Measurements from ENCODE around the gene TCOF1.

GRCh38 chr5:150309101-150309885, 48.2 kb upstream of the TCOF1 start:
- TF ChIP-seq, protein P1, sequence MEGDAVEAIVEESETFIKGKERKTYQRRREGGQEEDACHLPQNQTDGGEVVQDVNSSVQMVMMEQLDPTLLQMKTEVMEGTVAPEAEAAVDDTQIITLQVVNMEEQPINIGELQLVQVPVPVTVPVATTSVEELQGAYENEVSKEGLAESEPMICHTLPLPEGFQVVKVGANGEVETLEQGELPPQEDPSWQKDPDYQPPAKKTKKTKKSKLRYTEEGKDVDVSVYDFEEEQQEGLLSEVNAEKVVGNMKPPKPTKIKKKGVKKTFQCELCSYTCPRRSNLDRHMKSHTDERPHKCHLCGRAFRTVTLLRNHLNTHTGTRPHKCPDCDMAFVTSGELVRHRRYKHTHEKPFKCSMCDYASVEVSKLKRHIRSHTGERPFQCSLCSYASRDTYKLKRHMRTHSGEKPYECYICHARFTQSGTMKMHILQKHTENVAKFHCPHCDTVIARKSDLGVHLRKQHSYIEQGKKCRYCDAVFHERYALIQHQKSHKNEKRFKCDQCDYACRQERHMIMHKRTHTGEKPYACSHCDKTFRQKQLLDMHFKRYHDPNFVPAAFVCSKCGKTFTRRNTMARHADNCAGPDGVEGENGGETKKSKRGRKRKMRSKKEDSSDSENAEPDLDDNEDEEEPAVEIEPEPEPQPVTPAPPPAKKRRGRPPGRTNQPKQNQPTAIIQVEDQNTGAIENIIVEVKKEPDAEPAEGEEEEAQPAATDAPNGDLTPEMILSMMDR (IDR thresholded peaks at IDR 0.05): no peak
- no peak for TF ChIP-seq POLR2AphosphoS5 (IDR thresholded peaks at IDR 0.05)
